Nephron (organoid): Measurements from ENCODE around the gene EFCAB14.
A peak's percentile ranks its signal among the peaks of the same experiment; 100 is the strongest.
"Not testable (repeated sequence)": the region's sequence is repeated elsewhere in the genome, so short reads cannot be mapped to it uniquely, and the experiment has no call there.

Experiments used
- H3K27ac Mint-ChIP-seq, 3 experiments: 2 replicates each; pipeline ENCODE4 v1.8.0; 2020; ENCODE audit warnings: mixed read lengths in 3 of 3, mild to moderate bottlenecking in 2 of 3, moderate library complexity in 1 of 3
- H3K27me3 Mint-ChIP-seq: 2 replicates; pipeline ENCODE4 v1.8.0; 2021; ENCODE audit warnings: low read depth, mild to moderate bottlenecking, moderate library complexity, mixed read lengths
- H3K36me3 Mint-ChIP-seq: 2 replicates; pipeline ENCODE4 v1.8.0; 2020; ENCODE audit warnings: low read depth, mixed read lengths
- H3K4me1 Mint-ChIP-seq: 2 replicates; pipeline ENCODE4 v1.8.0; 2020; ENCODE audit warnings: mixed read lengths
- H3K4me3 Mint-ChIP-seq, 3 experiments: 2 replicates each; pipeline ENCODE4 v1.8.0; 2020; ENCODE audit warnings: mild to moderate bottlenecking in 3 of 3, mixed read lengths in 3 of 3, moderate library complexity in 2 of 3
- H3K9me3 Mint-ChIP-seq: 2 replicates; pipeline ENCODE4 v1.8.0; 2020; ENCODE audit warnings: mixed read lengths
- CTCF ChIP-seq, 3 experiments: fragments of 200-600 bp; sonication (generic); IDR thresholded peaks; one replicate each; pipeline ENCODE4 v1.5.0; 2021; ENCODE audit warnings: antibody characterized with exemption in 3 of 3; ENCODE audit not compliant: unreplicated experiment in 3 of 3

The EFCAB14 gene

GRCh38 chr1:46667782-46668760 is 50.8 kb downstream of the EFCAB14 start, which contains the start of gene ATPAF1:
TSS of gene ATPAF1 (minus strand) at chr1:46668364. CDS start at chr1:46668322, 42 bp downstream.
- H3K27ac Mint-ChIP-seq: no peak within 1 kb of the TSS
- TF ChIP-seq CTCF (IDR thresholded peaks at IDR 0.05; ENCODE audit: unreplicated experiment in 3 of 3): no peak
- H3K4me3 Mint-ChIP-seq: peak within 1 kb of the TSS; percentile 71 to 83 (median 77)
- H3K9me3 Mint-ChIP-seq: no peaks in the 10 kb centered on the region
- H3K27me3 Mint-ChIP-seq: no peaks in the 10 kb centered on the region
- H3K4me1 Mint-ChIP-seq: peaks cover 13% of the 10 kb centered on the region
- H3K36me3 Mint-ChIP-seq: peaks cover 18% of the 10 kb centered on the region

- Mint-ChIP-seq H3K36me3 (peaks cover 22% of the 10 kb centered on the region), H3K4me1 (peaks cover 13% of the 10 kb centered on the region), H3K9me3 (no peaks in the 10 kb centered on the region), H3K27me3 (no peaks in the 10 kb centered on the region), H3K27ac (no peak overlapping the region), H3K4me3 (peak overlapping the region; percentile 71 to 83 (median 77))
- no peak for TF ChIP-seq CTCF (IDR thresholded peaks at IDR 0.05; ENCODE audit: unreplicated experiment in 3 of 3)
Measured at GRCh38 chr1:46665983-46666382, 52.9 kb downstream of the EFCAB14 start.

GRCh38 chr1:46662919-46663318 is 56.0 kb downstream of the EFCAB14 start:
- not testable (repeated sequence) for H3K27me3 Mint-ChIP-seq, H3K9me3 Mint-ChIP-seq, H3K27ac Mint-ChIP-seq, H3K4me3 Mint-ChIP-seq
- Mint-ChIP-seq H3K36me3 (peaks cover 22% of the 10 kb centered on the region), H3K4me1 (peaks cover 13% of the 10 kb centered on the region)

- not testable (repeated sequence) for H3K27ac Mint-ChIP-seq, H3K4me1 Mint-ChIP-seq, H3K4me3 Mint-ChIP-seq, H3K27me3 Mint-ChIP-seq, H3K9me3 Mint-ChIP-seq
- H3K36me3 Mint-ChIP-seq: peaks cover 37% of the 10 kb centered on the region
Measured at GRCh38 chr1:46660116-46660515, 58.8 kb downstream of the EFCAB14 start.

GRCh38 chr1:46659307-46659870 is 59.5 kb downstream of the EFCAB14 start:
- TF ChIP-seq CTCF (IDR thresholded peaks at IDR 0.05; ENCODE audit: unreplicated experiment in 3 of 3): no peak
- Mint-ChIP-seq H3K27me3 (no peaks in the 10 kb centered on the region), H3K36me3 (peaks cover 38% of the 10 kb centered on the region), H3K4me1 (no peaks in the 10 kb centered on the region), H3K27ac (no peak overlapping the region), H3K4me3 (no peak overlapping the region), H3K9me3 (peaks cover 2% of the 10 kb centered on the region)

- no peaks in the 10 kb centered on the region for H3K4me1 Mint-ChIP-seq
- H3K27ac Mint-ChIP-seq: no peak overlapping the region
- H3K9me3 Mint-ChIP-seq: peaks cover 2% of the 10 kb centered on the region
- H3K36me3 Mint-ChIP-seq: peaks cover 38% of the 10 kb centered on the region
- no peak for TF ChIP-seq CTCF (IDR thresholded peaks at IDR 0.05; ENCODE audit: unreplicated experiment in 3 of 3)
- H3K4me3 Mint-ChIP-seq: no peak overlapping the region
- H3K27me3 Mint-ChIP-seq: no peaks in the 10 kb centered on the region
Measured at GRCh38 chr1:46657775-46658174, 61.1 kb downstream of the EFCAB14 start.
